GM19023 (cell line): ENCODE results near the gene SPRY1.

Experiments
- ATAC-seq: cut with Tn5 transposase; IDR thresholded peaks from one replicate; pipeline ENCODE4 v1.9.1; 2021; ENCODE audit warnings: mild to moderate bottlenecking, moderate library complexity; ENCODE audit not compliant: unreplicated experiment

SPRY1 gene

DNA sequence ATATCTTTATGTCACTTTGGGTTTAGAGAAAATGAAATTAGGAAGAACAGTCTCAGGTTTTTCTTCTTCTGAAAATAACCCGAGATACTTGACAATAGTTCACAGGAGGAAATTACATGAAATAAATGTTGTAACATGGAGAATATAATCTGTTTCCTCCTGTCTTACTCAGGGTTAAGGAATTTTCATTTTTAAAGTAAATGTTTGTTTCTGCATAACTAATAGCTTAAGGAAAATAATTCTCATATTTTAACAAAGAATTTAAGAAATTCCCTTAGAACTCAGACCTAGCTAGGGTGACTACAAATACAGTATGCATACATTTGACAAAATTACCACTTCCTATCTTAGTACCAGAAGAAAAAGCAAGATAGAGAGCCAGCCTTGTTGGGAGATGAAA lies 17.2 kb upstream of the SPRY1 start:
- ATAC-seq = no peak

DNA sequence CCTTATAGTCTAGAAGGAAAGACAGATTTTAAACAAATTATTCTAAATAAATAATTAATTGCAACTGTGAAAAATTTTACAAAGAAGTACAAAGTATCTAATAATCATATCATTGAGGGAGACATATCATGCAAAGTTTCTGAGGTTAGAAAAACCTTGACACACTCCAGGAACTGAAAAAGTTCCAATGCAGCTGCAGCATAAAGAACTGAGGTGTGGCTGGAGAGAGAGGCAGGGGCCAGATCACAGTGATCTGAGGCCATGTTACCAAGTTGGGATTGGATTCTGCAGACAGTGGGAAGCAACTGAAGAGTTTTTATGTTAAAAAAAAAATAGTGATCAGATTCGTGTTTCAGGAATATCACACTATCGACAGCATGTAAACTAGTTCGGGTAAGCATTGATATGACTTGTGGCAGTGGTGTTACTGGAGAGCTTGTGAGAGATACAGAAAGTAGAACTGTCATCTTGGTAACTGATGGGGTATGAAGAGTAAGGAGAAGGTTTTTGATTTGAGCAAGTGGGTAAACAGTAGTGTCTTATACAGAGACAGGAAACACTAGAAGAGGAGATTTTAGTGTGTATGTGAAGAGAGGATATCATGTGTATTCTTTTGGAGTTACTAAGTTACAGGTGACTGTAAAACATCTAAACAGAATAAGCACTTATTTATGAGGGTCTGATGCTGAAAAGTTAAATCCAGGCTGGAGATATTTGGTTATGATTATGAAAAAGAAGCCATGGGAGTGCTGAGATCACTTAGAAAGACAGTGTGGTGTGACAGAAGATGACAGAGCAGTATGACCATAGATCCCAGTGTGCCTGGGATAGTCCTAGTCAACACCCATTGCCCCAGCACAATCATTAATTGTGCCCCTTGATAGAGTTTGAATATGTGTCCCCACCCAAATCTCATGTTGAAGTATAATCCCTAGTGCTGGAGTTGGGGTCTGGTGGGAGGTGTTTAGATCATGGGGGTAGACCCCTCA lies 15.6 kb upstream of the SPRY1 start:
- peak; percentile 78 for ATAC-seq

GRCh38 chr4:123381996-123382395 lies 14.6 kb upstream of the SPRY1 start:
- no peak for ATAC-seq

- ATAC-seq = no peak
These were observed 13.0 kb upstream of the SPRY1 start for GRCh38 chr4:123383566-123383965.

DNA sequence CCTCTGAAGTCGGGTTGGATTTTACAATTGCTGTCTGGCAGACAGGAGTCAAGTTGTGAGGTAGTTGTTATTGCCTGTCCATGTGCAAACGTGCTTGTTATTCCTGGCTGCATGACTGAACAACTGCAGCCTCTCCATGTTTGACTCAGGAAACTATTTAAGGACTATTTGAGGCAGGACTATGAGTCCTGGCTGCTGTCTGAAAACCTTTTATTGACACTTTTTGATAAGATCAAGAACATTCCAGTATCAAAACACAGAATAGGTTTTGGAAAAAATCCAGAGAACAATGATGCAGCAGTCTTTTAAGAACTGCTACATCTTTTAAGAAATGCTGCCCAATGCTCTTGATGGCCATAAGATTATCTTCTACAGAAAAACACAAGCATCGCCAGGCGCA lies 10.0 kb upstream of the SPRY1 start:
- no peak for ATAC-seq

GRCh38 chr4:123390846-123391456 lies 5.6 kb upstream of the SPRY1 start:
- no peak for ATAC-seq

DNA sequence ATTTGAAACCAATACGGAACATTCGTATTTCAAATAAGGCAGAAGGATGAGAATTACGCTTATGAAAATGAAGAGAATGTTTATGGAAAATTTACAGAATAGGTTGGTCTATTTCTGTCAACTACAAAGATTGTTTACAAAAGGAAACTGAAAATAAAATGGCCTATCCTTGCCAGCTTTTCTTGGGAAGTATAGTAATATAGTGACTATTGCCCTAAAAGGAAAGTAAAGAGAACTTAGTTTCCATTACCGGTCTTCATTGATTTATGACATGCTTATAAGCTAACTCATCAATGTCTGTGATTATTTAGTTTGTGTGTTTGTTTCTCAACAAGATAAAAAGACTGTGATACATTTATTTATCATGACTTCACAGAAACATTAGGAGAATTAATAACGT lies 2.9 kb upstream of the SPRY1 start:
- ATAC-seq = no peak

DNA sequence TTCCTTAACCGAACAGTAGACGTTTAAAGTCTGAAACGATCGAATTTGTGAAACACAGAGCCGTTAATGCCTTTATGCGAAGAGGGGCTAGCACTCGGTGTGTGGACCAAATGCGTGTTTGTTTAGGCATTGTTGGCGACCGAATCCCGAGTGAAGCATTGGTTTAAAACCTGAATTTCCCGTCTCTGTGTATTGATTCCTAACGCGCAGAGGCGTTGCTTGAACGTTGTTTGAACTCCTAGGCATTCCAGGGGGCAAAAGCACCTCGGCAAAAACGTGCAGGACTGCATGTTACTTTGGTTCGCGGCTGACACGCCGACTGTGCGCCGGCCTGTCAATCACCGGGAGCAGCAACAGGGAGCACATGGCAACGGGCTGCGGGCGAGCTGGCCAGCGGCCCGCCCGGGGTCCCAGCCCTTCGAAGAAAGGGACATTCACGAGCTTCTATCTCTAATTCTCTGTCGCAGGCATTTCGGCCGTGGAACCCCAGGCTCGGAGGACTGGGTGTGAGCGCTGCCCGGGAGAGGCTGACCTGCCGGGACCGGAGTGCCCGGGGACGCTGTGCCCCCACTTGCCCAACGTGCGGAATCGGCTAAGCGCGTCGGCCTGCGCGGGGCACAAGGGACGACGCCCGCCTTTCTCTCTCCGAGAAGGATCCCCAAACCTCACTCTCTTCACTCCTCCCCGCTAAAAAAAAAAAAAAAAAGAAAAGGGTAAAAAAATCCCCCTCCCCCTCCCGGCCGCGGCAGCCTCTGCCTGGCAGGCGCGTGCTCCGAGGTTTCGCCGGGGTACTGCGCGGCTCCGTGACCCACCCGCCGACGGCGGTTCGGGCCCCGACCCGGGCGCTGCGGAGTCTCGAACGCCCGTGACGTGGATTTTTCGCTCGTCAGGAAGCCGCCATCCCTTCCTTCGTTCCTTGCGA lies 810 bp downstream of the SPRY1 start:
- peak; percentile 9 for ATAC-seq

- peak; percentile 68 for ATAC-seq
These were observed 1.7 kb downstream of the SPRY1 start for GRCh38 chr4:123398066-123398852.

DNA sequence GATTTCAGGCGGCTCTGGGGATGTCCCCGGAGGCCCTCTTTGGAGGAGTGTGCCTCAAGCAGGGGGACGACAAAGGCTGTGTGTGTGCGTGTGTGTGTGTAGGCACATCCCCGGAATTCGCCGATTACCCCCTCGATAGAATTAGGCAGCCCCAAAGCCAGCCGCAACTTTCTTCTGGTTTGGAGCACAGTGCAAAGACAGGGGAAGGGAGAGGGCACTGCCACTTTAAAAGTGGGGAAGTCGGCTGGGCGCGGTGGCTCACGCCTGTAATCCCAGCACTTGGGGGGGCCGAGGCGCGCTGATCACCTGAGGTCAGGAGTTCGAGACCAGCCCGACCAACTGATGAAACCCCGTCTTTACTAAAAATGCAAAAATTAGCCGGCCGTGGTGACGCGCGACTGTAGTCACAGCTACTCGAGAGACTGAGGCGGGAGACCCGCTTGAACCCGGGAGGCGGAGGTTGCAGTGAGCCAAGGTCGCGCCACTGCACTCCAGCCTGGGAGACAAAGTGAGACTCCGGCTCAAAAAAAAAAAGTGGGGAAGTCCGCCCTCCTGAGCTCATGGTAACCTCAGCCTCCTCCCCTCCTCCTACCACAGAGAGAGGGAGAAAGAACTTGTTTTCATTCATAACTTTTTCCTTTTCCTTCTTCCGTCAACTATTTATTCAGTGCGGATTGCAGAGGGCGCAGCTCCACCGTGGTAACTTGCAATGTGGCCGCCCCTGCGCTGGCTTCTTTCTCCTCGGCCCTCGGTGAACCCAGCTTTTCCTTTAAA lies 2.4 kb downstream of the SPRY1 start:
- peak; percentile 30 for ATAC-seq

- ATAC-seq = no peak
These were observed 3.2 kb downstream of the SPRY1 start for GRCh38 chr4:123399627-123400358.

DNA sequence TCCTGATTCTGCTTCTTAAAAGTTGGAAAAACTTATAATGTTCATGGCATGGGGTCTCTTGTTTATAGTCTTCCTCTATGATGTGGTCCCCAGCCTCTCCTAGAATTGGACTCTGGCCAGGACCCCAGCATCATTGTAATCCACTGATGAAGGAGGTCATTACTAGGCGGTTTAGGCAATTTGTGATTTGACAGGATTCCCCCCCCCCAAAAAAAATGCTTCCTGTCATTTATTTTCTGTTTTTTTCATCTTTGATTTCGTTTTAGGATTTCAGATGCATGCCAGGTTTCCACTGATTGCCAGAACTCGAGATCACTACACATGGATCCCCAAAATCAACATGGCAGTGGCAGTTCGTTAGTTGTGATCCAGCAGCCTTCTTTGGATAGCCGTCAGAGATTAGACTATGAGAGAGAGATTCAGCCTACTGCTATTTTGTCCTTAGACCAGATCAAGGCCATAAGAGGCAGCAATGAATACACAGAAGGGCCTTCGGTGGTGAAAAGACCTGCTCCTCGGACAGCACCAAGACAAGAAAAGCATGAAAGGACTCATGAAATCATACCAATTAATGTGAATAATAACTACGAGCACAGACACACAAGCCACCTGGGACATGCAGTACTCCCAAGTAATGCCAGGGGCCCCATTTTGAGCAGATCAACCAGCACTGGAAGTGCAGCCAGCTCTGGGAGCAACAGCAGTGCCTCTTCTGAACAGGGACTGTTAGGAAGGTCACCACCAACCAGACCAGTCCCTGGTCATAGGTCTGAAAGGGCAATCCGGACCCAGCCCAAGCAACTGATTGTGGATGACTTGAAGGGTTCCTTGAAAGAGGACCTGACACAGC lies 4.9 kb downstream of the SPRY1 start:
- no peak for ATAC-seq

DNA sequence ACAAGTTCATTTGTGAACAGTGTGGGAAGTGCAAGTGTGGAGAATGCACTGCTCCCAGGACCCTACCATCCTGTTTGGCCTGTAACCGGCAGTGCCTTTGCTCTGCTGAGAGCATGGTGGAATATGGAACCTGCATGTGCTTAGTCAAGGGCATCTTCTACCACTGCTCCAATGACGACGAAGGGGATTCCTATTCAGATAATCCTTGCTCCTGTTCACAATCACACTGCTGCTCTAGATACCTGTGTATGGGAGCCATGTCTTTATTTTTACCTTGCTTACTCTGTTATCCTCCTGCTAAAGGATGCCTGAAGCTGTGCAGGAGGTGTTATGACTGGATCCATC lies 5.5 kb downstream of the SPRY1 start:
- ATAC-seq = no peak

- no peak for ATAC-seq
These were observed 6.5 kb downstream of the SPRY1 start for GRCh38 chr4:123403080-123403604.

- no peak for ATAC-seq
These were observed 7.9 kb downstream of the SPRY1 start for GRCh38 chr4:123404533-123404932.

- ATAC-seq = no peak
These were observed 8.8 kb downstream of the SPRY1 start for GRCh38 chr4:123405267-123405865.

- ATAC-seq = no peak
These were observed 10.3 kb downstream of the SPRY1 start for GRCh38 chr4:123406872-123407271.
